Stimulated activated CD4-positive, alpha-beta T cell treated with anti-CD3 and anti-CD28 coated beads, Interleukin-4, amount 100 ng/mL, for 24 hours (primary cell): Measurements from ENCODE around the gene MGLL.
"Not testable (repeated sequence)": the region's sequence is repeated elsewhere in the genome, so short reads cannot be mapped to it uniquely, and the experiment has no call there.

Experiments used
- DNase-seq: peaks from one replicate; pipeline ENCODE4 v3.0.0-alpha.2; 2020

MGLL gene

DNA sequence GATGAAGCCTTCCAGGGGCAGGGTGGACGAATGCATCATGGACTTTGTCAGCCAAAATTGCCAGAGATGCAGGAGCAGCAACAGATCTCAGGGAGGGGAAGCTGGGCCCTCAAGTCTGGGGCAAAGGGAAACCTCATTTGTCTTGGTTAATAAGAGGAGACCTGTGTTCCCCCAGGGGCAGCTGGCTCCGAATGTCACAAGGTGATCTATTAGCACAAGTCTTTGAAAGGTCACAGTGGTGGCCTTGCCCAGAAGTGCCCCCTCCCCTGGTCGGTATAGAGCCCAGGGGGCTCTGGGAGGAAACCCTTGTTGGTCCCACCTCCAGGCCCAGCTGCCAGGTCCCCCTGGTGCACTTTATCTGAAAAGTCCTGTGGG is 103.4 kb downstream of the MGLL start:
- DNase-seq = no peak

GRCh38 chr3:127718245-127718915 is 103.9 kb downstream of the MGLL start:
- no peak for DNase-seq

- DNase-seq = no peak
These were observed 104.7 kb downstream of the MGLL start for GRCh38 chr3:127717357-127718244.

DNA sequence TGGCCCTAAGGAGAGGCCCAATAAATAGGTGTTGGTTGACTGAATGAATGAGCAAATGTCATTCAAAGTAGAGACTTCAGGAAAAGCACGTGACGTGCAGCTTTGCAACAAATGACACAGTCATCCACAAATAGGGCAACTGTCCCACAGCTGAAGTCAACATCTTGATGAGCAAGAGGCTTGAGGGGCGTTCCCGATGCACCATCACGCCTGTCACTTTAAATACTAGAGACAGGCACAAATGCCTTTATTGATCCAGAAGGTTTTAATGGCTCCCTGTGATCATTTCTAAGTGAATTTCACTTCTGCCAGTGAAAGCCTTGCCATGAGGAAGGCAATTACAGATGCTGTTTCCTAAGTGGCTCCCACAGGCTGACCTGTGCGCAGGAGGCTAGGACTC is 105.9 kb downstream of the MGLL start:
- DNase-seq = no peak

DNA sequence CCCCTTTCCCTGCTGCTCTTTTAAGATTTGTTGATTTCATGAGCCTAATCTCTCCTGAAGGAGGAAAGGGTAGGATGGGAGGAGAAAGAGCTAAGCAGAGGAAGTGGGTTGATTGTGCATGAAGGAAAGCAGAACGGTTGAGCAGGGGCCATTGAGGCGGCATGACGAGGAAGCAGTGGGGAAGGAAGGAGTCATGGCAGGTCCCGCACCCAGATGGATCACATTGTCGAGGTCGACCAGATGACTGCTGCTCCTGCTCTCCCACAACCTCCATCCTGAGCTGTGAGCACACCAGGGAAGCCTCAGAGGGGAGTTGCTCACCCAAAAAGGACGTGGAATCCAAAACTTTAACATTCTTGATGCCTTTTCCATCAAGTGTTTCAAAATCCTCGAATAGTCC is 106.8 kb downstream of the MGLL start:
- no peak for DNase-seq

- DNase-seq = no peak
These were observed 107.4 kb downstream of the MGLL start for GRCh38 chr3:127714866-127715265.

DNA sequence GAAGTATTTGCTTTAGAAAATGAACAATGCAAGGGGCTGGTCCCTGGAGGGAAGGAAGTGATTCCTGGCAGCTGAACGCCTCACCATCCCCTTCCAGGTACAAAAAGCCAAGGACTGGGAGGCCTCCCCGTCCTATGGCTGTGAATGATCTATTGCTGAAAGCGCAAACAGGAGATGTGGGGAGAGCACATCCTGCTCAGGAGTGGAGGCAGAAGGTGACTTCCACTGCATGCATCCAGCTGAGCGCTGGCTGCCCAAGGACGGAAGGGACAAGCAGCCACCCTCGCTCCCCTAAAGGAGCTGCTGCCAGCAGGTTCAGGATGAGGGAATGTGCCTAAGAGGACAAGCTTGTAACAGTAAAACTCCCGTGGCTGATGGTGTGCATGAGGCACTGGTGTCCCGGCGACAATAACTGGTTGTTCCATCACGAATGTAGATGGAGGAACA is 108.2 kb downstream of the MGLL start:
- DNase-seq = no peak

DNA sequence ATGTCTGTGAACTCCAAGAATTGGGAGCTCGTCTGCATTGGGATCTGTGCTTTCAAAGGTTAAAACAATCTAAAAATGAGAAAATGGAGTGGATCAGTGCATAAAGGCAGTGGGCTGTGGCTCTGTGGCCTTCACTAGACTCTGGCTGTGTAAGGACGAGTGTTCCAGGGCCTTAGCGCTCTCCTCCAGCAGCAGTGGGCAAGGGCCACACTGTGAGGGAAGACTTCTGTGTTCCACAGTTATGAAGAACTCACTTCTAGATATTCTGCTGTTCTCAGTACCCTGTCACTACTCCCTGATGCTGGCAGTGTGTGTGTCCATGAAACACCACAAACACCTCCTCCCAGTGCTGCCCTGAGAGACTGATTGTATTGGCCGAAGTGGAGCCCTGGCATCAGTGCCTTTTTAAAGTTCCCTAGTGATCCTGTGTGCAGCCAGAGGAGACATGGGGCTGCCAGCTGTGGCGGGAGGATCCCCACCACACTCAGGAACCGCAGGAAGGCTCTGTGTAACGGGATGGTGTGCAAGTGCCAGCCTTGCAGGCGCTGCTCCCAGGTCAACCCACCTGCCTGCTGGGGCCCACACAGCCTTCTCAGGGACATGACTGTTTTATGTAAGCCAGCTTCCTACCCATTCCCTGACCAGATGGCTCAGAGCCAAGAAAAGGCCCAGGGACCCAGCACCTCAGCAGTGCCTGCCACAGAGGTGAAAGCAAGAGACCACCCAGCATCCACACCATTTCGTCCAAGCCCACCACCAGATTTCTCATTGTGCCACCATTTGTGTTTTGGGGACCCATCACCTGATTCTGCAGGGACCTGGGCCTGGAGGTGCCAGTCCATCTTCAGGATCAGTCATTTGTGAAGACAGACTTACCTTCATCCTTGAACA is 109.2 kb downstream of the MGLL start:
- no peak for DNase-seq

DNA sequence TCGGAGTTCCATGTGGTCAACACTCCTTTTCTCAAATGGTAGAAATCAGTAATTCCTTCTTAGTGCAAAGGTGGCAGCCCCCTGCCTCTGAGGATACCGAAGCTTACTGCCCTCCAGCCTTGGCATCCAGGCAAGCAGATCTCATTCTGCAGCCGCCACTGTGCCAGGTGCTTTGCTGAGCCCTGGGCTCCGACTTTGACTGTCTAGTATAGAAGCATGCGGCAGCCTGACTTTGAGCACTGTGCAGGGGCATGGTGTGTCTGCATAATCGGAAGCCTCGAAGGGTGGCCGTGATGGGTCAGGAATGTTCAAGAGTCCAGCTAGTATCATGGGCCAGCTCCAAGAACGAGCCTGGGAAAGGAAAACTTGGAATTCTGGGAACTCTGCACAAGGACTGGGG is 109.9 kb downstream of the MGLL start:
- DNase-seq = no peak

DNA sequence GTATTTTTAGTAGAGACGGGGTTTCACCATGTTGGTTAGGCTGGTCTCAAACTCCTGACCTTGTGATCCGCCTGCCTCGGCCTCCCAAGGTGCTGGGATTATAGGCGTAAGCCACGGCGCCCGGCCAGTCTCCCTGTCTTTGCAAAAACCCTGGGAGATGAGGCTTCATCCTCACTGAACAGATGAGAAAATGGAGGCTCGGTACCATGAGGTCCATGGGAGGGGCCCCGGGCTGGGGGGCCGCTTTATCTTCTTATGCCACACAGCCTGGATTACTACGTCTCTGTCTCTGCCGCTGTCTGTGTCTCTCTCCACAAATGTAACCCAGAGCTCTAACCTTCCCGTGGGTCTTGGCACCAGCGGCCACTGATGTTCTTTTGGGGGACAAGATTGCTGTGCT is 110.4 kb downstream of the MGLL start:
- no peak for DNase-seq

DNA sequence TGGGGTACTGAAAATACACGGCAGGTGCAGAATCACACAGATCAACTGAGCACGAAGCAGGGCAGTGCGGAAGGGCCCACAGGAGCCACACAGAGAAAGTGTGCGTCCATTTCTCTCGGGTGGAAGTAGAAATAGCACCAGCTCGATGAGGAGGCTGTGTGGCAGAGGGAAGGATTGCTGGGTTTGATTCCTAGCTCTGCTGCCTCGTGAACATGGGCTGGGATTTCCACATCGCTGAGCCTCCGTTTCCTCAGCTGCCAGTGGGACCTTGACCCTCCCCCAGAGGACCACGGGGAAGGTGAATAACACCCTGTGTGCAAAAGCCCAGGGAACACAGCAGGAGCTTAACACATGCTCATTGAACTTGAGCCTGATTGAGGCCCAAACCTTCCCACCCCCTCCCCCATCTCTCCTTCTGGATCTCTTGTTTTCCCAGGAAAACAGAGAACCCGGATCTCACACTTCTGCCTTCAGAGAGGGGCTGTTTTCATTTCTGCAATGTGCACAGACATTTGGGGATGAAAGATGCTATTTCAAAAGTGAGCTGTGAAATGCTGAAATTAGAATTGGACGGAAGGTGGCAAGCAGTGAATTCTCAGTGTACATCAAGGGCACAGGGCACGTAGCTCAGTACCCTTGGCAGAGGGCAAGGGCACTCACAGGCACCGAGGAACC is 111.2 kb downstream of the MGLL start:
- no peak for DNase-seq

GRCh38 chr3:127710155-127710941 is 112.0 kb downstream of the MGLL start:
- DNase-seq = no peak

DNA sequence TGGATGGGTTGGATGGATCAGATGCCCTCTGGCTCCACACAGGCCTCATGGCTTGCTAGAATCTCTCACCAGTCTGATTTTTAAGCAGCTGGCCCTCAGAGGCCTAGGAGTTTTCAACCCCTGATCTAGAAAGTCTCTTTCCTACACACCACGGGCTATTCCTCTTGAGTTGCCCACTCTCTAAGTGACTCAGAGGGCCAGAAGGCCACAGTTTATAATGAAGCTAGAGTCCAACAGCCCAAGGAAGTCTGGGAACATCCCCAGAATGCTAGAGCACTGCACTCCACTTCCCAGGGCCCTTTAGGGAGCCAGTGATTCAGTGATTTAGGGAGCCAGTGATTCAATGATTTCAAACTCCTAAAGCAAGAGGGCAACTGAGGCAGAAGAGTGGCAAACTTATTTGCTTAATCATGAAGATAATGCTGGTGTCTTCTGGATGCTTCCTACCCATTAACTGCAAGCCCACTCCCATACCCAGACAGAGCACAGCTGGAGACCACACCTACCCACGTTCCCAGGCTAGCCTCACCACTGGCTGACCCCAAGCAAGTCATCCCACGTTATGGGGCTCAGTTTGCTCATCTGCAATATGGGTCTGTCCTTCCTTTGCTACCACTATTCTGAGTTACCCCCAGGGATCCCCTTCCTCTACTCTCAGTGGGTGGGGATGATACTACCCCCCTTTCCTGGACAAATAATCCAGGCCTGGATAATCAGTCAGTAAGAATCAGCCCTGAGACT is 112.8 kb downstream of the MGLL start:
- DNase-seq = no peak

DNA sequence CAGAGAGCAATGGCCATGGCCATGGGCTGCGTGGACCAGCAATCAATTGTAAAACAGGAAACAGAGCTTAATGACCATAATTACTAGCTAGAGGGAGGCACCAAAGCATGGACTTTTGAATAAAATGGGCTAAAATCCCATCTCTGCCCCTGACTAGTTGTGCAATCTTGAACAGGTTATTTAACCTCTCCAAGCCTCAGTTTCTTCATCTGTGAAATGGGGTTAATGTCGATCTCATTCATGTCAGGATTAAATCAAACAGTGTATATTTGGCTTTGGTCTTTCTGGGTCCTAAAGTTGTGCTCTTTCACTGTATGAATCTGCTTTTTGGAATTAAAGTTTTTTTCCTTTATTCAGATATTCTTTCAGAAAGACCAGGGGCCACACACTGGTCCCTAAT is 113.5 kb downstream of the MGLL start:
- DNase-seq = no peak

DNA sequence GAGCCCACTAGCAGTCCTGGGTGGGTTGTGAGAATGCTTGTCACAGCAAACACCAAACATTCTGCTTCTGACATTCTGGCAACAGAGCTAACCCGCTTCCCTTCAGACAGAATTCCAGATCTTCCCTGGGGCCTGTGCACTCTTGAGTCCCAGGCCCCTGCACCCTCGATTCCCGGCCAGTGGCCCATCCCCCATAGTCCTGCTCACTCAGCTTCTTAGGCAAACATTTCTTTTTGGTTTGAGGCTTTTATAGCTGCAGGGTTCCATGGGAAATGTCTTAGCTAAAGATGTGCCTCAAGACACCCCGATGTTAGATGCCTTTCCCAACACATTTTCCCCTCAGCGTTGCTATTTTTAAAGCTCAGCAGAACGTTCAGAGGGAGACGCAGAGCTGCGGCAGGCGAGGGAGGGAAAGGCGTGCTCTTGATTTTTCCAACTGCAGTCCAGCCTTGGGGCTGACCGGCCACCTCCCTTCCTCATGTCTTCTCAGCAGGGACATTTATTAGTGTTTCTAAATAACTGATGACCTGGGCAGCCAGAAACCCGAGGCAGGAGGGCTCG is 114.4 kb downstream of the MGLL start:
- DNase-seq = no peak

- DNase-seq = no peak
These were observed 115.4 kb downstream of the MGLL start for GRCh38 chr3:127706785-127707351.

GRCh38 chr3:127706312-127706711 is 116.0 kb downstream of the MGLL start:
- no peak for DNase-seq

GRCh38 chr3:127704840-127705239 is 117.5 kb downstream of the MGLL start:
- DNase-seq = not testable (repeated sequence)

DNA sequence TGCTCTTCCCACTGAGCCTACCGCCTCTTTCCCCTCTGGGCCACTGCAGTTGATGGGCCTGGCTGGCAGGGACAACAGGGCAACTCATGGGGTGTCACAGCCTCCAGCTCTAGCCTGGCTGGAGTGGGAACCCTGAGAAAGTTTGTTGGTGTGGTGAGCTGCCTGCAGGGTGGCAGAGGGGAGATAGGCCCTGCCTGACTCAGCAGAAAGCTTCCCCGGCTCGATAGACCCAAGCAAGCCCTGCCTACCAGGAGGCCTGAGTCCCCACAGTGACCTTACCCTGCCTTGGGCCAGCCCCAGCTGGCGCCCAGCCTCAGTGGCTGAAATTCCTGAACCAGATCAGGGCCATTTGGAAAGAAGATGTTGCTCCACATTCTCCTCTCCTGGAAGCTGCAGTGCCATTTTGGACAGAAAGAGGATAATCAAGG is 120.2 kb downstream of the MGLL start:
- no peak for DNase-seq

- no peak for DNase-seq
These were observed 120.9 kb downstream of the MGLL start for GRCh38 chr3:127701280-127701911.
